IPS-18c (cell line): ENCODE measurements around the gene PCDHGC4.

Experiments
- H3K4me3 ChIP-seq: 2 replicates; pipeline ENCODE4 v1.7.0; 2013; ENCODE audit warnings: low read depth, mild to moderate bottlenecking, low read length, moderate library complexity; ENCODE audit not compliant: insufficient read depth
- H3K9me3 ChIP-seq: one replicate; pipeline ENCODE4 v1.6.1; 2013; ENCODE audit warnings: mild to moderate bottlenecking, low read length, moderate library complexity; ENCODE audit not compliant: control insufficient read depth, insufficient read depth

The PCDHGC4 gene

GRCh38 chr5:141487131-141487530 lies 2.3 kb downstream of the PCDHGC4 start:
- Histone ChIP-seq H3K9me3 (peaks cover 5% of the 10 kb centered on the region), H3K4me3 (no peak overlapping the region)

DNA sequence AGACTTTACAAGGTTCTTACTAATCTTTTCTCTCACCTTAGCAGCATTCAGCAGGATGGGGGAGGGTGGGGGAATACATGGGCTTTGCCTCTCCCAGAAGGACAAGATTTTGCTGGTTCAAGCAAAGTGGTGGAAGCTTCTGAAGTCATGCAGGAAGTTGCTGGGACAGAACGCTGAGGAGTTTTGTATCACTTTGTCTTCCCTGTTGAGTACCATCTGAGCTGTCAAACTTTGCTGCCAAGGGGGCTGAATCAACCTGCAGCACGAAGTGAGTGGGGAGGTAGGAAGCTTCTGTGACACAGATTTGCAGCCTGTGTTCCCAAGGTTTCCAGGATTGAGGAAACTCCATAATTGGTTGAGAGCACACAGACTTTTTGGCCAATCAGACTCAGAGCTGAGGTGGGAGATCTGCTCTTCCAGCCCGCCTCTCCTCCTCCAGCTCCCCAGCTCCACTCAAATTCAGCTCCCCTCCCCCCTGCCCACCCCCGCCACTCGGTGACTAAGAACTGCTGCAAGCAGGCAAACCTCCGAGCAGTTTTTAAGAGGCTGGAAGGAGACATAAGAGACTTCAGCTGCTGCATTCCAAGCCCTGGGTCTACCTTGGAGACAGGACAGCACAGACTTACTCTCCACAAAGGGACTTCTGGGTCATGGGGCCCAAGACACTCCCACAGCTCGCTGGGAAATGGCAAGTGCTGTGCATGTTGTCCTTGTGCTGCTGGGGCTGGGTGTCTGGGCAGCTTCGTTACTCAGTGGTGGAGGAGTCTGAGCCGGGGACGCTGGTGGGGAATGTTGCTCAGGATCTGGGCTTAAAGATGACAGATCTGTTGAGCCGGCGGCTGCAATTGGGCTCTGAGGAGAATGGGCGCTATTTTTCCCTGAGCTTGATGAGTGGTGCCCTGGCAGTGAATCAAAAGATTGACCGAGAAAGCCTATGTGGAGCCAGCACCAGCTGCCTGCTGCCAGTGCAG lies 4.0 kb downstream of the PCDHGC4 start, which contains the start of gene PCDHGC5:
Gene PCDHGC5 (plus strand): TSS at position 491 of the 971 bp plus-strand sequence. CDS start 160 bp downstream, at position 651.
- peaks cover 7% of the 10 kb centered on the region for H3K9me3 ChIP-seq
- H3K4me3 ChIP-seq = no peak within 1 kb of the TSS

DNA sequence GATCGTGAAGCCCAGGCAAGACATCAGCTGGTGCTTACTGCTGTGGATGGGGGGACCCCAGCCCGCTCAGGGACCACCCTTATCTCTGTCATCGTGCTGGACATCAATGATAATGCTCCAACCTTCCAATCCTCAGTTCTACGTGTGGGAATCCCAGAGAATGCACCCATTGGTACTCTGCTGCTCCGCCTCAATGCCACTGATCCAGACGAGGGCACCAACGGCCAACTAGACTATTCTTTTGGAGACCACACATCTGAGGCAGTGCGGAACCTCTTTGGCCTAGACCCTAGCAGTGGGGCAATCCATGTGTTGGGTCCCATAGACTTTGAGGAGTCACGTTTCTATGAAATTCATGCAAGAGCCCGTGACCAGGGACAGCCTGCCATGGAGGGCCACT lies 5.0 kb downstream of the PCDHGC4 start:
- no peak overlapping the region for H3K4me3 ChIP-seq
- peaks cover 7% of the 10 kb centered on the region for H3K9me3 ChIP-seq

- Histone ChIP-seq H3K4me3 (no peak overlapping the region), H3K9me3 (peaks cover 7% of the 10 kb centered on the region)
Measured at GRCh38 chr5:141490271-141490670, 5.4 kb downstream of the PCDHGC4 start.

- H3K9me3 ChIP-seq = peaks cover 7% of the 10 kb centered on the region
- H3K4me3 ChIP-seq = no peak overlapping the region
Measured at GRCh38 chr5:141490771-141491170, 5.9 kb downstream of the PCDHGC4 start.

- Histone ChIP-seq H3K9me3 (peaks cover 7% of the 10 kb centered on the region), H3K4me3 (peak overlapping the region; percentile 41)
Measured at GRCh38 chr5:141491323-141492167, 6.7 kb downstream of the PCDHGC4 start.

GRCh38 chr5:141492168-141492885 lies 7.5 kb downstream of the PCDHGC4 start:
- H3K9me3 ChIP-seq = peaks cover 7% of the 10 kb centered on the region
- peak overlapping the region; percentile 41 for H3K4me3 ChIP-seq

DNA sequence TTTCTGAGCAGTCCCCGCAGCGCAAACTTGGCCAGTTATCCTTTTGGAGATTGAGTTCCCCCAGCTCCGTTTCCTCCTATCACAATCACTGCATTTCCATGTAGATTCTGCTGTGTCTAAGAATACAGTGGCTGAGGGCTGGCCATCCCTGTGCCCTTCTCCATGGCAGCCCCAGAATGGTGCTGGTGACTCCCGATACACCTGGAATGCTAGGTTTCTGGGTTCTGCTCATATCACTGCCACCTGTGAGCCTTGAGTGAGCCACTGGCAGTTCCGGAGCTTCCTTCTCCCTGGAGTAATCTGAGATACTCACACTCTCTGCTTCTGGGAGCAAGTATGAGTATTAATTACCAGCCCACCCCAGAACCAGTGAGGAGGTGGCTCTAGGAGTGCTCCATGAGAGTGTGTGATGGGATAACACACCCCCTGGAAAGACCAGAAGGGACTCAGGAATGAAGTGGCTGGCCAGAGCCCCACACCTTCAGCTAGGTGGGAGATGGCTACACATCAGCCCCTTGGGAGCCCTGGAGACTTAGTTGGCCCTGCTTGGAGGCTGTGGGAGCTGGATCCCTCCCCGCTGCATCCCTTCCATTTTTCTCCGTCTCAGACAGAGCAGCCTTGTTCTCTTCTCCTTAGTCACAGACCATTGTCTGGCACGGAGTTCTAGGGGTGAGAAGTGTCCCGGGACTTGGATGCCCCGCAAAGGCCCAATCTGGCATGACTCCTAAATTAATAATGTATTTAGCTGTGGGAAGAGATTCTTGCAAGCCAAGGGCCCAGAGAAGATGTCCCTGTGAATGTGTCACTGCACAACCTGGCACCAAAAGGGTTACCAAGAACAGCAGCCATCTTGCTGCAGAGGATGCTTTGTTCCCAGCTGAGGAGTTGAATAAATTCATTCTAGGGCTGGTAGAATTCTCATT lies 8.9 kb downstream of the PCDHGC4 start:
- H3K9me3 ChIP-seq = peaks cover 7% of the 10 kb centered on the region
- no peak overlapping the region for H3K4me3 ChIP-seq

GRCh38 chr5:141494761-141495452 lies 10.1 kb downstream of the PCDHGC4 start:
- H3K4me3 ChIP-seq = peak overlapping the region; percentile 43
- peaks cover 7% of the 10 kb centered on the region for H3K9me3 ChIP-seq

DNA sequence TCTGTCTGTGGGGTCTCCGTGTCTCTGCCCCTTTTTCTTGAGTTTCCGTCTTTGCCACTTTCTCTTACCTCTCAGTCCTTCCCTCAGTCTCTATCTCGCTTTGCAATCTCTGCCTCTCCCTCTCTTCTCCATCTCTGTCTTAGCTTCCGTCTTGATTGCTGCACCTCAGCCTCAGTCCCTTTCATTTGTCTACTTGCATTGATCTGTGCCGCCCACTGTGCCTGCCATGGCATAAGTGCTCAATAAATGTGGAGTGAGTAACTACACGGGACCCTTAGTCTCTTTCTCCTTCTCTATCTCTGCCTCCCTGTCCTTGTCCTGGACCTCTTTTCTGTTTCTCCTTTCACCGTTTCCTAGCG lies 10.6 kb downstream of the PCDHGC4 start:
- H3K9me3 ChIP-seq = peaks cover 7% of the 10 kb centered on the region
- H3K4me3 ChIP-seq = peak overlapping the region; percentile 43; the same call in 1 of the 2 replicates

- no peak overlapping the region for H3K4me3 ChIP-seq
- H3K9me3 ChIP-seq = peaks cover 5% of the 10 kb centered on the region
Measured at GRCh38 chr5:141496038-141496437, 11.2 kb downstream of the PCDHGC4 start.

GRCh38 chr5:141501761-141502160 lies 16.9 kb downstream of the PCDHGC4 start:
- H3K4me3 ChIP-seq = no peak overlapping the region
- H3K9me3 ChIP-seq = peaks cover 2% of the 10 kb centered on the region

- Histone ChIP-seq H3K9me3 (peaks cover 2% of the 10 kb centered on the region), H3K4me3 (no peak overlapping the region)
Measured at GRCh38 chr5:141503681-141504080, 18.9 kb downstream of the PCDHGC4 start.

DNA sequence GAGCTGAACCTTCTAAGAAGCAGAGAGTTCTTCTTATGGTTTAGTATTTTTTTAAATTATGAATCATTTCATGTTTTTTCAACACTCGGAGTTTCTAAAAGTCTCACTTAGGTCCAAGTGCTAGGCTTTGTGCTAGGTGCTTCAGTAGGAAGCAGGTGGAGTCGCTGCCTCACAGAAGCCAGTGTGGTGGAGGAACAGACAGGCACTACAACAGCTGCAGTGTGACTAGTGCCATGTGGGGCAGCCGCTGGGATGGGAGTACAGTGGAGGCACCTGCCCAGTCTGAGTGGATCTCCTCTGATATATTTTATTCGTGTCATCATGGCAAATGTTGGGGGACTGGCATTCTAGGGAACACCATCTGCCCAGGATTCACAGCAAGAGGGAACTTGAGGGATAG lies 19.4 kb downstream of the PCDHGC4 start:
- no peak overlapping the region for H3K4me3 ChIP-seq
- no peaks in the 10 kb centered on the region for H3K9me3 ChIP-seq

- no peak overlapping the region for H3K4me3 ChIP-seq
- no peaks in the 10 kb centered on the region for H3K9me3 ChIP-seq
Measured at GRCh38 chr5:141506381-141507155, 21.7 kb downstream of the PCDHGC4 start.
